K562 (cell line): ENCODE data around the gene ULK1. TPM values are rescaled to one million over a fixed set of nuclear protein-coding genes. Genes with fewer than 3 reads are reported as not detected.

ENCODE experiments used
- BCOR ChIP-seq: fragments of 450-650 bp; IDR thresholded peaks from 2 replicates; pipeline ENCODE4 v1.6.1; 2016
- ELF4 ChIP-seq: fragments of 450-650 bp; formaldehyde crosslinking; IDR thresholded peaks from 2 replicates; pipeline ENCODE4 v1.4.0; 2022; ENCODE audit warnings: missing genetic modification characterization
- FOXJ2 ChIP-seq: fragments of 200-800 bp; sonication (Bioruptor generic); IDR thresholded peaks from 2 replicates; pipeline ENCODE4 v1.6.1; 2016; ENCODE audit warnings: missing genetic modification characterization, missing compliant biosample characterization
- FUS ChIP-seq: fragments of 200-400 bp; formaldehyde crosslinking; optimal IDR thresholded peaks from 2 replicates; pipeline ENCODE3; 2017; ENCODE audit warnings: low read depth, low read length
- GABPB1 ChIP-seq: sonication (generic); formaldehyde crosslinking; IDR thresholded peaks from 2 replicates; pipeline ENCODE4 v1.8.0; 2022; ENCODE audit warnings: mild to moderate bottlenecking, missing genetic modification reagents
- GTF2F1 ChIP-seq: IDR thresholded peaks from 2 replicates; pipeline ENCODE4 v1.6.1; 2011; ENCODE audit warnings: low read depth, low read length, improper control_type of control experiment
- L3MBTL2 ChIP-seq: fragments of 450-650 bp; IDR thresholded peaks from 2 replicates; pipeline ENCODE4 v1.6.1; 2016; ENCODE audit warnings: mild to moderate bottlenecking, moderate library complexity
- NCOA2 ChIP-seq, 2 experiments: fragments of 450-650 bp; IDR thresholded peaks; 2 replicates each; pipeline ENCODE4 v1.6.1; 2018; ENCODE audit warnings: mild to moderate bottlenecking in 2 of 2, moderate library complexity in 1 of 2; ENCODE audit not compliant: partially characterized antibody in 2 of 2
- PPARD ChIP-seq: fragments of 250-450 bp; sonication (Bioruptor Pico); IDR thresholded peaks from 2 replicates; pipeline ENCODE4 v1.8.0; 2022; ENCODE audit warnings: inconsistent platforms, mild to moderate bottlenecking, moderate library complexity
- PTBP1 ChIP-seq: fragments of 200-400 bp; formaldehyde crosslinking; IDR thresholded peaks from 2 replicates; pipeline ENCODE4 v1.6.1; 2017; ENCODE audit warnings: low read depth, low read length
- SMAD1 ChIP-seq: fragments of 150-350 bp; IDR thresholded peaks from 2 replicates; pipeline ENCODE4 v1.6.1; 2014; ENCODE audit warnings: low read length, low read depth; ENCODE audit not compliant: partially characterized antibody
- TGIF2 ChIP-seq: sonication (generic); formaldehyde crosslinking; IDR thresholded peaks from 2 replicates; pipeline ENCODE4 v1.8.1; 2022; ENCODE audit warnings: mild to moderate bottlenecking, missing genetic modification reagents, moderate library complexity
- ZNF197 ChIP-seq: fragments of 200-800 bp; sonication (Bioruptor generic); IDR thresholded peaks from 2 replicates; pipeline ENCODE4 v1.6.1; 2016; ENCODE audit warnings: low read depth, missing genetic modification characterization, missing compliant biosample characterization
- ZNF253 ChIP-seq: fragments of 250-450 bp; sonication (Bioruptor Pico); conservative IDR thresholded peaks from 2 replicates; pipeline ENCODE4 v1.6.1; 2021; ENCODE audit warnings: mild to moderate bottlenecking
- ZNF3 ChIP-seq: fragments of 250-450 bp; sonication (Bioruptor Pico); IDR thresholded peaks from 2 replicates; pipeline ENCODE4 v1.5.0; 2021; ENCODE audit warnings: mild to moderate bottlenecking, moderate library complexity
- ZNF311 ChIP-seq: fragments of 250-450 bp; sonication (Bioruptor Pico); IDR thresholded peaks from 2 replicates; pipeline ENCODE4 v1.4.0; 2020; ENCODE audit warnings: mild to moderate bottlenecking, moderate library complexity
- ZNF431 ChIP-seq: sonication (generic); formaldehyde crosslinking; IDR thresholded peaks from 2 replicates; pipeline ENCODE4 v1.8.0; 2022; ENCODE audit warnings: mild to moderate bottlenecking, missing genetic modification reagents
- ZNF583 ChIP-seq: fragments of 250-450 bp; sonication (Bioruptor Pico); IDR thresholded peaks from 2 replicates; pipeline ENCODE4 v1.4.0; 2020
- ZNF717 ChIP-seq: fragments of 250-450 bp; sonication (Bioruptor Pico); IDR thresholded peaks from 2 replicates; pipeline ENCODE4 v1.5.0; 2021
- polyA plus RNA-seq, 8 experiments: library from polyadenylated mRNA; depleted of rRNA in 4 of 8; stranded (reverse) in 5 of 8; unstranded in 3 of 8; fragments of >200 nt; fragmentation: Nextera tagmentation in 2 of 8; fragmentation: Illumina TruSeq in 1 of 8; extraction: Ambion mirVana in 2 of 8; extraction: Trizol in 1 of 8; gene quantifications; 2 replicates each; pipeline versions ENCODE4 v1.2.1 to v1.2.3, GENCODE V29; 2011 to 2014; ENCODE audit warnings: inconsistent platforms in 1 of 8, missing spikeins in 1 of 8
- total RNA-seq, 7 experiments: library from RNA; depleted of rRNA in 6 of 7; stranded (reverse); fragments of >200 nt in 6 of 7; fragmentation: Illumina TruSeq in 2 of 7; extraction: Trizol in 2 of 7; gene quantifications; 2 replicates each; pipeline versions ENCODE4 v1.2.1 to v1.2.3, GENCODE V29; 2011 to 2021; ENCODE audit warnings: low replicate concordance in 1 of 7
- TF ChIP-seq, protein P1 (sequence below): fragments of 250-450 bp; sonication (Bioruptor Pico); IDR thresholded peaks from 2 replicates; pipeline ENCODE4 v1.5.0; 2021; ENCODE audit warnings: mild to moderate bottlenecking, borderline replicate concordance
- TF ChIP-seq, protein P2 (sequence below): fragments of 250-450 bp; sonication (Bioruptor Pico); IDR thresholded peaks from 2 replicates; pipeline ENCODE4 v1.5.0; 2022; ENCODE audit warnings: mild to moderate bottlenecking
- TF ChIP-seq, protein P3 (sequence below): fragments of 250-450 bp; sonication (Bioruptor Pico); IDR thresholded peaks from 2 replicates; pipeline ENCODE4 v1.5.0; 2020; ENCODE audit warnings: mild to moderate bottlenecking
- TF ChIP-seq, protein P4 (sequence below): fragments of 450-650 bp; IDR thresholded peaks from 2 replicates; pipeline ENCODE4 v1.6.1; 2017; ENCODE audit warnings: mild to moderate bottlenecking, moderate library complexity

ULK1 gene
- total and polyA plus RNA-seq, 9 of the 15 experiments (the other 6 are each of a cell fraction or from before 2014, with no cell fraction given): 0.15 to 29.4 (median 2.5) TPM

DNA sequence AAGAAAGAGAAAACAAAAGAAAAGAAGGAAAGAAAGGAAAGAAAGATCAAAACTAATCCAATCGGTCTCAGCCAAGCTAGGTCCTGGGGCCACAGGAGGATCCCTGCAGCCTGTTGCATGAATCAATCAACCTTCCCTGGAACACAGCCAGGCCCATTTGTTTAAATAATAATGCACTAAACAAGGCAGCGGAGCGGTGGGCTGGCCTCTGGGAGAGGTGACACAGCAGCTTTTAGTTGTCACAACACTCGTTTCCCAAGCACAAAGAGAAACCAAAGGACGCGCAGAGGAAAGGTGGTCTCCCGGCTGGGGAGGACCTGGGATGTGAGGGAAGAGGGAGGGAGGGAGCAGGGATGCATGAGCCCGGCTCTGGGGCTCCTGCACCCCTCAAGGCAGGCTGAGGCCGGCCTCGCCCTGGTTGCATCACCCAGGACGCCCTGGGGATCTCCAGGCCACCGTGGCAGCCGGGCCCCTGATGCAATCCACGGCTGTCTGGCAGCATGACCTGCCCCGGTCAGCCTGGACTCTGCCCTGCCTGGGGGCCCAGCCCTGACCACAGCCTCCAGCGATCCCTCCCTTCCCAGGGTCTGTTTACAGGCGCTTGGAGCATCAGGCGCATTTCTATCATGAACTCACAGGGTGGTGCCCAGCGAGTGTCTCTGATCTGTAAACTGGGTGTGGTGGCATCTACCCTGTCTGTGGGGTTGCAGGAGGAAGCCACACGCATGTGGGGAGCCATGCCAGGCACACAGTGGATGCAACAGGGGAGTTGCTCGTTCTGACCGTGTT, 33.8 kb upstream of the ULK1 start (continued):
- TF ChIP-seq GTF2F1: no peak
- no peak for TF ChIP-seq ZNF311 (CRISPR knock-in tag)
- TF ChIP-seq ZNF583: no peak; the same call in 1 of the 2 replicates
- TF ChIP-seq SMAD1: peak; percentile 53
- TF ChIP-seq, protein P1, sequence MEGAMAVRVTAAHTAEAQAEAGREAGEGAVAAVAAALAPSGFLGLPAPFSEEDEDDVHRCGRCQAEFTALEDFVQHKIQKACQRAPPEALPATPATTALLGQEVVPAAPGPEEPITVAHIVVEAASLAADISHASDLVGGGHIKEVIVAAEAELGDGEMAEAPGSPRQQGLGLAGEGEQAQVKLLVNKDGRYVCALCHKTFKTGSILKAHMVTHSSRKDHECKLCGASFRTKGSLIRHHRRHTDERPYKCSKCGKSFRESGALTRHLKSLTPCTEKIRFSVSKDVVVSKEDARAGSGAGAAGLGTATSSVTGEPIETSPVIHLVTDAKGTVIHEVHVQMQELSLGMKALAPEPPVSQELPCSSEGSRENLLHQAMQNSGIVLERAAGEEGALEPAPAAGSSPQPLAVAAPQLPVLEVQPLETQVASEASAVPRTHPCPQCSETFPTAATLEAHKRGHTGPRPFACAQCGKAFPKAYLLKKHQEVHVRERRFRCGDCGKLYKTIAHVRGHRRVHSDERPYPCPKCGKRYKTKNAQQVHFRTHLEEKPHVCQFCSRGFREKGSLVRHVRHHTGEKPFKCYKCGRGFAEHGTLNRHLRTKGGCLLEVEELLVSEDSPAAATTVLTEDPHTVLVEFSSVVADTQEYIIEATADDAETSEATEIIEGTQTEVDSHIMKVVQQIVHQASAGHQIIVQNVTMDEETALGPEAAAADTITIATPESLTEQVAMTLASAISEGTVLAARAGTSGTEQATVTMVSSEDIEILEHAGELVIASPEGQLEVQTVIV (CRISPR knock-in tag): no peak
- no peak for TF ChIP-seq PTBP1
- TF ChIP-seq FUS: no peak
- no peak for TF ChIP-seq ELF4
- TF ChIP-seq, protein P2, sequence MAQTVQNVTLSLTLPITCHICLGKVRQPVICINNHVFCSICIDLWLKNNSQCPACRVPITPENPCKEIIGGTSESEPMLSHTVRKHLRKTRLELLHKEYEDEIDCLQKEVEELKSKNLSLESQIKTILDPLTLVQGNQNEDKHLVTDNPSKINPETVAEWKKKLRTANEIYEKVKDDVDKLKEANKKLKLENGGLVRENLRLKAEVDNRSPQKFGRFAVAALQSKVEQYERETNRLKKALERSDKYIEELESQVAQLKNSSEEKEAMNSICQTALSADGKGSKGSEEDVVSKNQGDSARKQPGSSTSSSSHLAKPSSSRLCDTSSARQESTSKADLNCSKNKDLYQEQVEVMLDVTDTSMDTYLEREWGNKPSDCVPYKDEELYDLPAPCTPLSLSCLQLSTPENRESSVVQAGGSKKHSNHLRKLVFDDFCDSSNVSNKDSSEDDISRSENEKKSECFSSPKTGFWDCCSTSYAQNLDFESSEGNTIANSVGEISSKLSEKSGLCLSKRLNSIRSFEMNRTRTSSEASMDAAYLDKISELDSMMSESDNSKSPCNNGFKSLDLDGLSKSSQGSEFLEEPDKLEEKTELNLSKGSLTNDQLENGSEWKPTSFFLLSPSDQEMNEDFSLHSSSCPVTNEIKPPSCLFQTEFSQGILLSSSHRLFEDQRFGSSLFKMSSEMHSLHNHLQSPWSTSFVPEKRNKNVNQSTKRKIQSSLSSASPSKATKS (CRISPR knock-in tag): no peak
- no peak for TF ChIP-seq ZNF717 (CRISPR knock-in tag)
- peak; percentile 69; the same call in 1 of the 2 replicates for TF ChIP-seq FOXJ2
- TF ChIP-seq TGIF2 (CRISPR knock-in tag): no peak
- TF ChIP-seq GABPB1 (CRISPR knock-in tag): 0 out of 2 replicates have a peak, but pooled peaks have one; percentile 32
- no peak for TF ChIP-seq ZNF431 (CRISPR knock-in tag)
- TF ChIP-seq ZNF197 (CRISPR knock-in tag): 0 out of 2 replicates have a peak, but pooled peaks have one; percentile 80
- peak; percentile 60 for TF ChIP-seq L3MBTL2
- TF ChIP-seq ZNF253 (CRISPR knock-in tag): no peak
- TF ChIP-seq BCOR: no peak
- TF ChIP-seq ZNF3 (CRISPR knock-in tag): no peak
- TF ChIP-seq, protein P3, sequence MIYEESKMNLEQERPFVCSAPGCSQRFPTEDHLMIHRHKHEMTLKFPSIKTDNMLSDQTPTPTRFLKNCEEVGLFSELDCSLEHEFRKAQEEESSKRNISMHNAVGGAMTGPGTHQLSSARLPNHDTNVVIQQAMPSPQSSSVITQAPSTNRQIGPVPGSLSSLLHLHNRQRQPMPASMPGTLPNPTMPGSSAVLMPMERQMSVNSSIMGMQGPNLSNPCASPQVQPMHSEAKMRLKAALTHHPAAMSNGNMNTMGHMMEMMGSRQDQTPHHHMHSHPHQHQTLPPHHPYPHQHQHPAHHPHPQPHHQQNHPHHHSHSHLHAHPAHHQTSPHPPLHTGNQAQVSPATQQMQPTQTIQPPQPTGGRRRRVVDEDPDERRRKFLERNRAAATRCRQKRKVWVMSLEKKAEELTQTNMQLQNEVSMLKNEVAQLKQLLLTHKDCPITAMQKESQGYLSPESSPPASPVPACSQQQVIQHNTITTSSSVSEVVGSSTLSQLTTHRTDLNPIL (CRISPR knock-in tag): no peak
- TF ChIP-seq NCOA2 (IDR thresholded peaks at IDR 0.05; ENCODE audit: partially characterized antibody in 2 of 2): no peak
- TF ChIP-seq, protein P4, sequence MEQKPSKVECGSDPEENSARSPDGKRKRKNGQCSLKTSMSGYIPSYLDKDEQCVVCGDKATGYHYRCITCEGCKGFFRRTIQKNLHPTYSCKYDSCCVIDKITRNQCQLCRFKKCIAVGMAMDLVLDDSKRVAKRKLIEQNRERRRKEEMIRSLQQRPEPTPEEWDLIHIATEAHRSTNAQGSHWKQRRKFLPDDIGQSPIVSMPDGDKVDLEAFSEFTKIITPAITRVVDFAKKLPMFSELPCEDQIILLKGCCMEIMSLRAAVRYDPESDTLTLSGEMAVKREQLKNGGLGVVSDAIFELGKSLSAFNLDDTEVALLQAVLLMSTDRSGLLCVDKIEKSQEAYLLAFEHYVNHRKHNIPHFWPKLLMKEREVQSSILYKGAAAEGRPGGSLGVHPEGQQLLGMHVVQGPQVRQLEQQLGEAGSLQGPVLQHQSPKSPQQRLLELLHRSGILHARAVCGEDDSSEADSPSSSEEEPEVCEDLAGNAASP: no peak
- no peak for TF ChIP-seq PPARD (CRISPR knock-in tag)
